Colonic mucosa (tissue), 4 donors: Measurements from ENCODE around the gene OR2V2. TPM values are rescaled to one million over a fixed set of nuclear protein-coding genes. Genes with fewer than 3 reads are reported as not detected.

Experiments
- DNase-seq: peaks from one replicate; pipeline ENCODE4 v3.0.0-alpha.2; 2020
- H3K27ac ChIP-seq: fragments of 200-600 bp; one replicate; pipeline ENCODE4 v1.8.0; 2021
- H3K27me3 ChIP-seq: fragments of 200-600 bp; one replicate; pipeline ENCODE4 v1.8.0; 2021
- H3K36me3 ChIP-seq: fragments of 200-600 bp; one replicate; pipeline ENCODE4 v1.8.0; 2021
- H3K4me1 ChIP-seq: fragments of 200-600 bp; one replicate; pipeline ENCODE4 v1.8.0; 2021; ENCODE audit warnings: mild to moderate bottlenecking
- H3K4me3 ChIP-seq: fragments of 200-600 bp; one replicate; pipeline ENCODE4 v1.8.0; 2021
- H3K9ac ChIP-seq, 2 donors: one replicate each; pipeline ENCODE4 v1.7.0; 2013; ENCODE audit warnings: control low read depth in 2 of 2, low read depth in 2 of 2, low read length in 2 of 2
- H3K9me3 ChIP-seq: fragments of 200-600 bp; one replicate; pipeline ENCODE4 v1.8.0; 2021
- CTCF ChIP-seq: fragments of 200-600 bp; IDR thresholded peaks from one replicate; pipeline ENCODE4 v1.8.0; 2022; ENCODE audit warnings: antibody characterized with exemption, mild to moderate bottlenecking
- intact Hi-C: fragments of 100-400 bp; cut with DNase I; formaldehyde crosslinking; loops from one replicate; pipeline ENCODE4 v1.14.1; 2022
- total RNA-seq, 2 donors: library from RNA; stranded (reverse); fragmentation: NEBNext Ultra II Directional in 1 of 2; extraction: Animal tissue kit (Norgen Biotek cat#: 25700) in 1 of 2; gene quantifications; one replicate each; pipeline ENCODE4 v1.2.1, GENCODE V29; 2021
- donor health status: healthy.
- donor health status: DM: no; HTN: no; CAD: no.
- donor health status: DM: no; HTN: no; CAD: no.

OR2V2 gene
- total RNA-seq, 2 donors from 2014 or later = not detected

- H3K27me3 ChIP-seq = no peaks in the 10 kb centered on the region
- no peaks in the 10 kb centered on the region for H3K9me3 ChIP-seq
- DNase-seq = no peak
- no peak overlapping the region for H3K4me3 ChIP-seq
- TF ChIP-seq CTCF = no peak
- no peaks in the 10 kb centered on the region for H3K36me3 ChIP-seq
- H3K4me1 ChIP-seq = no peaks in the 10 kb centered on the region
- intact Hi-C loops = loop anchor here (10.0 kb wide), 1 partner anchor 275 kb away; no protein-coding TSS in a partner anchor
- H3K9ac ChIP-seq = no peak overlapping the region
- H3K27ac ChIP-seq = no peak overlapping the region
These were observed 2.7 kb downstream of the OR2V2 start for GRCh38 chr5:181149806-181150733.

GRCh38 chr5:181151146-181151545, 3.8 kb downstream of the OR2V2 start:
- intact Hi-C loops = loop anchor here (10.0 kb wide), 1 partner anchor 276 kb away; no protein-coding TSS in a partner anchor
- Histone ChIP-seq H3K4me1 (no peaks in the 10 kb centered on the region), H3K27ac (no peak overlapping the region), H3K27me3 (no peaks in the 10 kb centered on the region), H3K36me3 (no peaks in the 10 kb centered on the region), H3K9ac (no peak overlapping the region), H3K9me3 (no peaks in the 10 kb centered on the region), H3K4me3 (no peak overlapping the region)
- no peak for DNase-seq
- no peak for TF ChIP-seq CTCF

GRCh38 chr5:181152406-181152805, 5.0 kb downstream of the OR2V2 start:
- Histone ChIP-seq H3K27ac (no peak overlapping the region), H3K9me3 (no peaks in the 10 kb centered on the region), H3K4me1 (no peaks in the 10 kb centered on the region), H3K27me3 (no peaks in the 10 kb centered on the region), H3K4me3 (no peak overlapping the region), H3K9ac (no peak overlapping the region), H3K36me3 (no peaks in the 10 kb centered on the region)
- intact Hi-C loops = loop anchor here (10.0 kb wide), 1 partner anchor 278 kb away; no protein-coding TSS in a partner anchor
- no peak for DNase-seq
- no peak for TF ChIP-seq CTCF

- no peak for DNase-seq
- H3K9me3 ChIP-seq = no peaks in the 10 kb centered on the region
- no peak overlapping the region for H3K9ac ChIP-seq
- no peaks in the 10 kb centered on the region for H3K27me3 ChIP-seq
- intact Hi-C loops = loop anchor here (10.0 kb wide), 1 partner anchor 279 kb away; no protein-coding TSS in a partner anchor
- no peak overlapping the region for H3K4me3 ChIP-seq
- no peak for TF ChIP-seq CTCF
- no peaks in the 10 kb centered on the region for H3K36me3 ChIP-seq
- no peaks in the 10 kb centered on the region for H3K4me1 ChIP-seq
- H3K27ac ChIP-seq = no peak overlapping the region
These were observed 6.4 kb downstream of the OR2V2 start for GRCh38 chr5:181153814-181154213.

GRCh38 chr5:181156758-181157157, 9.4 kb downstream of the OR2V2 start:
- Histone ChIP-seq H3K9ac (no peak overlapping the region), H3K27ac (no peak overlapping the region), H3K4me1 (no peaks in the 10 kb centered on the region), H3K27me3 (no peaks in the 10 kb centered on the region), H3K36me3 (no peaks in the 10 kb centered on the region), H3K4me3 (no peak overlapping the region), H3K9me3 (no peaks in the 10 kb centered on the region)
- DNase-seq = no peak
- no peak for TF ChIP-seq CTCF
- intact Hi-C loops = loop anchor here (10.0 kb wide), 1 partner anchor 282 kb away; no protein-coding TSS in a partner anchor
